HFFc6 (cell line): ENCODE measurements around the gene MAST4. TPM values are rescaled to one million over a fixed set of nuclear protein-coding genes. Genes with fewer than 3 reads are reported as not detected.

Source experiments
- DNase-seq: peaks from one replicate; pipeline ENCODE4 v3.0.0-alpha.2; 2018
- H3K27ac Mint-ChIP-seq: 2 replicates; pipeline ENCODE4 v1.8.0; 2020; ENCODE audit warnings: mild to moderate bottlenecking, mixed read lengths
- H3K27me3 Mint-ChIP-seq: 2 replicates; pipeline ENCODE4 v1.8.0; 2021; ENCODE audit warnings: mild to moderate bottlenecking, moderate library complexity, mixed read lengths; ENCODE audit not compliant: insufficient read depth
- H3K36me3 Mint-ChIP-seq: 2 replicates; pipeline ENCODE4 v1.8.0; 2021; ENCODE audit warnings: low read depth, mixed read lengths
- H3K4me1 Mint-ChIP-seq: 2 replicates; pipeline ENCODE4 v1.8.0; 2020; ENCODE audit warnings: low read depth, mixed read lengths
- H3K4me3 Mint-ChIP-seq: 2 replicates; pipeline ENCODE4 v1.8.0; 2020; ENCODE audit warnings: mild to moderate bottlenecking, moderate library complexity, mixed read lengths
- H3K9me3 Mint-ChIP-seq: 2 replicates; pipeline ENCODE4 v1.8.0; 2020; ENCODE audit warnings: mild to moderate bottlenecking, mixed read lengths
- CTCF ChIP-seq: fragments of 200-600 bp; sonication (generic); IDR thresholded peaks from 2 replicates; pipeline ENCODE4 v1.5.0; 2021; ENCODE audit warnings: antibody characterized with exemption, mild to moderate bottlenecking
- total RNA-seq, 6 experiments: library from RNA; stranded (reverse); fragmentation: NEBNext Ultra II Directional; extraction: Animal tissue kit (Norgen Biotek cat#: 25700); gene quantifications; 2 replicates in 1 of 6; 3 replicates in 5 of 6; pipeline ENCODE4 v1.2.3, GENCODE V29; 2021

MAST4 gene
- total RNA-seq, 6 experiments from 2014 or later: 3.0 to 5.6 (median 3.9) TPM

GRCh38 chr5:67133217-67133616, 537.0 kb downstream of the MAST4 start:
- no peak for DNase-seq
- H3K27me3 Mint-ChIP-seq: no peaks in the 10 kb centered on the region
- no peak overlapping the region for H3K27ac Mint-ChIP-seq

GRCh38 chr5:67133776-67134175, 537.6 kb downstream of the MAST4 start:
- no peak overlapping the region for H3K4me3 Mint-ChIP-seq
- no peaks in the 10 kb centered on the region for H3K4me1 Mint-ChIP-seq
- no peaks in the 10 kb centered on the region for H3K9me3 Mint-ChIP-seq
- H3K27me3 Mint-ChIP-seq: no peaks in the 10 kb centered on the region
- H3K27ac Mint-ChIP-seq: no peak overlapping the region
- no peaks in the 10 kb centered on the region for H3K36me3 Mint-ChIP-seq
- no peak for TF ChIP-seq CTCF
- no peak for DNase-seq

More at GRCh38 chr5:67133217-67133616, 537.0 kb downstream of the MAST4 start:
- no peaks in the 10 kb centered on the region for H3K4me1 Mint-ChIP-seq
- no peaks in the 10 kb centered on the region for H3K9me3 Mint-ChIP-seq
- TF ChIP-seq CTCF: no peak
- no peaks in the 10 kb centered on the region for H3K36me3 Mint-ChIP-seq
- no peak overlapping the region for H3K4me3 Mint-ChIP-seq

GRCh38 chr5:67135381-67135984, 539.3 kb downstream of the MAST4 start:
- no peak for TF ChIP-seq CTCF
- Mint-ChIP-seq H3K9me3 (no peaks in the 10 kb centered on the region), H3K27me3 (no peaks in the 10 kb centered on the region), H3K27ac (no peak overlapping the region), H3K4me1 (no peaks in the 10 kb centered on the region), H3K4me3 (no peak overlapping the region), H3K36me3 (no peaks in the 10 kb centered on the region)
- no peak for DNase-seq

GRCh38 chr5:67139030-67139429, 542.8 kb downstream of the MAST4 start:
- H3K9me3 Mint-ChIP-seq: no peaks in the 10 kb centered on the region
- H3K36me3 Mint-ChIP-seq: peaks cover 6% of the 10 kb centered on the region; the same call in 1 of the 2 replicates
- no peak overlapping the region for H3K27ac Mint-ChIP-seq
- H3K4me3 Mint-ChIP-seq: no peak overlapping the region
- H3K4me1 Mint-ChIP-seq: no peaks in the 10 kb centered on the region
- DNase-seq: no peak
- no peak for TF ChIP-seq CTCF
- H3K27me3 Mint-ChIP-seq: no peaks in the 10 kb centered on the region

GRCh38 chr5:67140413-67140812, 544.2 kb downstream of the MAST4 start:
- no peak overlapping the region for H3K27ac Mint-ChIP-seq
- H3K36me3 Mint-ChIP-seq: peaks cover 6% of the 10 kb centered on the region; the same call in 1 of the 2 replicates
- no peak overlapping the region for H3K4me3 Mint-ChIP-seq
- no peak for DNase-seq
- TF ChIP-seq CTCF: no peak
- H3K27me3 Mint-ChIP-seq: no peaks in the 10 kb centered on the region
- no peaks in the 10 kb centered on the region for H3K4me1 Mint-ChIP-seq
- no peaks in the 10 kb centered on the region for H3K9me3 Mint-ChIP-seq
